Left colon (tissue), 2 donors: Measurements from ENCODE around the gene METRNL. TPM values are rescaled to one million over a fixed set of nuclear protein-coding genes. Genes with fewer than 3 reads are reported as not detected.
"Not testable (repeated sequence)": the region's sequence is repeated elsewhere in the genome, so short reads cannot be mapped to it uniquely, and the experiment has no call there.

Experiments used
- ATAC-seq: fragments of 200-7000 bp; cut with Tn5 transposase; one replicate; pipeline ENCODE4 v1.9.1; 2020; ENCODE audit warnings: mild to moderate bottlenecking, moderate library complexity
- DNase-seq, 2 donors: peaks; one replicate each; pipeline ENCODE4 v3.0.0-alpha.2; 2020
- intact Hi-C, 2 donors: fragments of 100-400 bp; cut with DNase I in 1 of 2; cut with micrococcal nuclease in 1 of 2; formaldehyde crosslinking; loops; one replicate each; pipeline versions ENCODE4 v1.11.2 to v1.14.0; 2022; cut with DNase I, micrococcal nuclease
- total RNA-seq, 2 donors: library from RNA; stranded (reverse); fragmentation: NEBNext Ultra II Directional; extraction: Animal tissue kit (Norgen Biotek cat#: 25700); gene quantifications; one replicate each; pipeline ENCODE4 v1.2.1, GENCODE V29; 2021
- donor health status: DM: no; HTN: no; CAD: no.
- donor health status: DM: yes; HTN: yes; CAD: no.

METRNL gene
- total RNA-seq, 2 donors from 2014 or later: 96.7 to 133 TPM

- DNase-seq (no peak), ATAC-seq (no peak)
- intact Hi-C loops: no loop called here
Observed at GRCh38 chr17:83123896-83124801, 44.7 kb downstream of the METRNL start.

GRCh38 chr17:83124871-83125514 is 45.6 kb downstream of the METRNL start:
- ATAC-seq (peak; percentile 5), DNase-seq (no peak)
- intact Hi-C loops: no loop called here

GRCh38 chr17:83125515-83126274 is 46.3 kb downstream of the METRNL start:
- peak in 1 of 2 donors; percentile 52 for DNase-seq
- intact Hi-C loops: no loop called here
- ATAC-seq: peak; percentile 93

GRCh38 chr17:83126275-83126811 is 46.9 kb downstream of the METRNL start:
- ATAC-seq (peak; percentile 7), DNase-seq (no peak)
- intact Hi-C loops: no loop called here

GRCh38 chr17:83127431-83128160 is 48.2 kb downstream of the METRNL start:
- DNase-seq (no peak), ATAC-seq (no peak)
- intact Hi-C loops: no loop called here

GRCh38 chr17:83128306-83129240 is 49.2 kb downstream of the METRNL start:
- intact Hi-C loops: no loop called here

GRCh38 chr17:83129676-83130075 is 50.3 kb downstream of the METRNL start:
- DNase-seq: no peak
- intact Hi-C loops: no loop called here
- no peak for ATAC-seq

More at GRCh38 chr17:83128306-83129240, 49.2 kb downstream of the METRNL start:
- DNase-seq (no peak), ATAC-seq (no peak)

- intact Hi-C loops: no loop called here
- DNase-seq (no peak), ATAC-seq (no peak)
Observed at GRCh38 chr17:83131401-83132011, 52.1 kb downstream of the METRNL start.

- intact Hi-C loops: no loop called here
- DNase-seq (no peak), ATAC-seq (no peak)
Observed at GRCh38 chr17:83132251-83133081, 53.1 kb downstream of the METRNL start.

- ATAC-seq (no peak), DNase-seq (no peak)
- intact Hi-C loops: no loop called here
Observed at GRCh38 chr17:83133302-83134121, 54.1 kb downstream of the METRNL start.

GRCh38 chr17:83134456-83134855 is 55.0 kb downstream of the METRNL start:
- DNase-seq, ATAC-seq, intact Hi-C loops: not testable (repeated sequence)

GRCh38 chr17:83135692-83136091 is 56.3 kb downstream of the METRNL start:
- ATAC-seq (no peak), DNase-seq (no peak)
- intact Hi-C loops: no loop called here

- DNase-seq (no peak), ATAC-seq (no peak)
- intact Hi-C loops: no loop called here
Observed at GRCh38 chr17:83136156-83136555, 56.7 kb downstream of the METRNL start.

- no peak for DNase-seq
- no peak for ATAC-seq
Observed at GRCh38 chr17:83136931-83137330, 57.5 kb downstream of the METRNL start.

GRCh38 chr17:83137523-83137922 is 58.1 kb downstream of the METRNL start:
- ATAC-seq (no peak), DNase-seq (no peak)
- intact Hi-C loops: no loop called here

More at GRCh38 chr17:83136931-83137330, 57.5 kb downstream of the METRNL start:
- intact Hi-C loops: no loop called here
